ENCODE measurements around the gene CORO6. TPM values are rescaled to one million over a fixed set of nuclear protein-coding genes. Genes with fewer than 3 reads are reported as not detected.
A peak's percentile ranks its signal among the peaks of the same experiment; 100 is the strongest.

The CORO6 gene
- total and polyA plus RNA-seq, 2 of the 4 experiments (the other 2 are of a cell fraction), result 3.4 to 7.6 TPM

DNA sequence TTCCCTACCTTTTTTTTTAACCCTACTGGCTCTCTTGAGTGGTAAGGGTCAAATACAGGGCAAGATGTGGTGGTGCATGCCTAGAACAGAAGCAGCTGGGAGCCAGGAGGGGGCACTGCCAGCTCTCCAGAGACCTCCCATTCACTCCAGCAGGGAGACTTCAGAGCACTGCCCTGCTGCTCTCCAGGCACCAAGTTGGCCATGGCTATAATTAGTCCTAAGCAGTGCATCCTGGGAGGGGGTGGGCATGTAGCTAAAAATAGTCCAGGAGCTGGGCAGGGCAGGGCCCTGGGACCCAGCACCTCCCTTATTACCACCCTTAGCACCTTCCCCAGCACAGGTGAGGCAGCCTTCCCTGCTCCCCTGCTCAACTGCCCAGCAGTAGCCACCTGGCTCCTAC is 3.5 kb downstream of the CORO6 start:
- H3K9ac ChIP-seq (ENCODE audit: low read depth, low read length), result no peak overlapping the region
- ATAC-seq (ENCODE audit: low read depth), result no peak
- H3K4ac ChIP-seq (ENCODE audit: low read depth, low read length), result no peak overlapping the region
- ChIA-PET POLR2A (ENCODE audit: unreplicated experiment) (no interaction called here), CTCF (interaction anchor here (0.9 kb wide), 1 partner anchor 21 kb away, joined by 3 read pairs; no protein-coding TSS in a partner anchor)
- no TSS peak for BruUV-seq (replicated peaks)
- in situ Hi-C loops (cut with MboI; ENCODE audit: low sequenced_read_pairs) (no loop called here), intact Hi-C loops (cut with micrococcal nuclease) (no loop called here), dilution Hi-C loops (cut with HindIII; ENCODE audit: low sequenced_read_pairs, unreplicated experiment) (no loop called here)
- no peaks in the 10 kb centered on the region for H3K36me3 ChIP-seq (ENCODE audit: control insufficient read depth, insufficient read depth, low read length)
- H2AFZ ChIP-seq (replicated peaks; ENCODE audit: low read length, poor library complexity), result peak overlapping the region; percentile 46
- H4K8ac ChIP-seq (ENCODE audit: low read depth in 2 of 2, low read length in 2 of 2), result no peak overlapping the region
- H2BK5ac ChIP-seq (ENCODE audit: low read depth, low read length, poor library complexity, severe bottlenecking), result no peak overlapping the region
- peak; percentile 36 for DNase-seq
- no peak overlapping the region for H3K23ac ChIP-seq (ENCODE audit: low read depth, low read length)
- no peaks in the 10 kb centered on the region; the same call in 1 of the 2 replicates for H3K27me3 ChIP-seq (ENCODE audit: control insufficient read depth, insufficient read depth, low read length)
- H3K14ac ChIP-seq (replicated peaks; ENCODE audit: low read depth, low read length), result 0 out of 2 replicates have a peak overlapping the region, but pooled peaks have one; percentile 15
- TF ChIP-seq SMC3 (IDR thresholded peaks at IDR 0.05; ENCODE audit: low read depth, low read length), result peak; percentile 38; the same call in 1 of the 2 replicates
- no peak for TF ChIP-seq MXI1 (IDR thresholded peaks at IDR 0.05; ENCODE audit: borderline replicate concordance, low read depth, low read length)
- no peak for TF ChIP-seq POLR2A (IDR thresholded peaks at IDR 0.05; ENCODE audit: low read depth, low read length)
- TF ChIP-seq, protein P1, sequence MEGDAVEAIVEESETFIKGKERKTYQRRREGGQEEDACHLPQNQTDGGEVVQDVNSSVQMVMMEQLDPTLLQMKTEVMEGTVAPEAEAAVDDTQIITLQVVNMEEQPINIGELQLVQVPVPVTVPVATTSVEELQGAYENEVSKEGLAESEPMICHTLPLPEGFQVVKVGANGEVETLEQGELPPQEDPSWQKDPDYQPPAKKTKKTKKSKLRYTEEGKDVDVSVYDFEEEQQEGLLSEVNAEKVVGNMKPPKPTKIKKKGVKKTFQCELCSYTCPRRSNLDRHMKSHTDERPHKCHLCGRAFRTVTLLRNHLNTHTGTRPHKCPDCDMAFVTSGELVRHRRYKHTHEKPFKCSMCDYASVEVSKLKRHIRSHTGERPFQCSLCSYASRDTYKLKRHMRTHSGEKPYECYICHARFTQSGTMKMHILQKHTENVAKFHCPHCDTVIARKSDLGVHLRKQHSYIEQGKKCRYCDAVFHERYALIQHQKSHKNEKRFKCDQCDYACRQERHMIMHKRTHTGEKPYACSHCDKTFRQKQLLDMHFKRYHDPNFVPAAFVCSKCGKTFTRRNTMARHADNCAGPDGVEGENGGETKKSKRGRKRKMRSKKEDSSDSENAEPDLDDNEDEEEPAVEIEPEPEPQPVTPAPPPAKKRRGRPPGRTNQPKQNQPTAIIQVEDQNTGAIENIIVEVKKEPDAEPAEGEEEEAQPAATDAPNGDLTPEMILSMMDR (conservative IDR thresholded peaks at IDR 0.05; ENCODE audit: low read depth, low read length), result peak; percentile 50
- TF ChIP-seq RAD21 (IDR thresholded peaks at IDR 0.05; ENCODE audit: low read length), result peak; percentile 51
- H3K4me3 ChIP-seq (ENCODE audit: insufficient read depth, low read depth, low read length), result no peak overlapping the region
- no peak overlapping the region for H3K4me2 ChIP-seq (ENCODE audit: low read depth, low read length)
- H3K27ac ChIP-seq (ENCODE audit: insufficient read depth, low read length), result no peak overlapping the region
- H3K9me3 ChIP-seq (ENCODE audit: control insufficient read depth, insufficient read depth, low read length), result no peaks in the 10 kb centered on the region
- H3K56ac ChIP-seq (ENCODE audit: extremely low read depth, insufficient read depth, low read length), result no peak overlapping the region
- H4K5ac ChIP-seq (ENCODE audit: low read depth, low read length), result no peak overlapping the region
- H3K79me1 ChIP-seq (ENCODE audit: low read depth in 1 of 2, low read length in 2 of 2), result peaks cover 0 to 22% of the 10 kb centered on the region in 2 experiments; a peak in 1 of 4 replicates
- H2BK120ac ChIP-seq (ENCODE audit: low read depth, low read length), result no peak overlapping the region
- peak overlapping the region; percentile 15; the same call in 1 of the 2 replicates for H2AK5ac ChIP-seq (ENCODE audit: low read depth, low read length)
- no peak overlapping the region for H2BK20ac ChIP-seq (ENCODE audit: low read depth, low read length)
- H3K18ac ChIP-seq (ENCODE audit: low read depth, low read length), result no peak overlapping the region
- no peak overlapping the region for H4K91ac ChIP-seq (ENCODE audit: insufficient read depth, low read depth, low read length)
- H3K9me1 ChIP-seq (ENCODE audit: insufficient read depth, low read length), result peaks cover 25% of the 10 kb centered on the region
- no peak overlapping the region for H2BK15ac ChIP-seq (ENCODE audit: low read depth, low read length)
- peaks cover 15% of the 10 kb centered on the region for H3K4me1 ChIP-seq (ENCODE audit: control insufficient read depth, insufficient read depth, low read length)
- peak overlapping the region; percentile 89 for H2AK9ac ChIP-seq (replicated peaks; ENCODE audit: low read depth, low read length, poor library complexity)
- peaks cover 9% of the 10 kb centered on the region; the same call in 1 of the 2 replicates for H4K20me1 ChIP-seq (ENCODE audit: insufficient read depth, low read length)
